Upper lobe of left lung (tissue), 6 donors: ENCODE results near the gene ESRRG. TPM values are rescaled to one million over a fixed set of nuclear protein-coding genes. Genes with fewer than 3 reads are reported as not detected.
A peak's percentile ranks its signal among the peaks of the same experiment; 100 is the strongest.

Source experiments
- ATAC-seq, 2 donors: fragments of 200-7000 bp; cut with Tn5 transposase; one replicate each; pipeline ENCODE4 v1.9.1; 2022; ENCODE audit warnings: mild to moderate bottlenecking in 2 of 2, moderate library complexity in 2 of 2; ENCODE audit not compliant: low FRiP score in 2 of 2
- DNase-seq, 2 donors: peaks; one replicate each; pipeline ENCODE4 v3.0.0-alpha.2; 2019 to 2020
- H3K27ac ChIP-seq, 4 donors: fragments of 200-600 bp; sonication (generic); one replicate each; pipeline ENCODE4 v1.5.1; 2016 to 2019
- H3K27me3 ChIP-seq, 4 donors: fragments of 200-600 bp; sonication (generic); one replicate each; pipeline ENCODE4 v1.5.1; 2017 to 2019
- H3K36me3 ChIP-seq, 4 donors: fragments of 200-600 bp; sonication (generic); one replicate each; pipeline ENCODE4 v1.5.1; 2016 to 2019
- H3K4me1 ChIP-seq, 4 donors: fragments of 200-600 bp; sonication (generic); one replicate each; pipeline ENCODE4 v1.5.1; 2018 to 2019
- H3K4me3 ChIP-seq, 4 donors: fragments of 200-600 bp; sonication (generic); one replicate each; pipeline ENCODE4 v1.5.1; 2017 to 2019; ENCODE audit warnings: mild to moderate bottlenecking in 2 of 4, moderate library complexity in 1 of 4
- H3K9me3 ChIP-seq, 4 donors: fragments of 200-600 bp; sonication (generic); one replicate each; pipeline ENCODE4 v1.5.1; 2018 to 2019
- CTCF ChIP-seq, 6 experiments: fragments of 450-650 bp in 4 of 6; fragments of 200-600 bp in 2 of 6; sonication (generic) in 2 of 6; IDR thresholded peaks; one replicate each; pipeline ENCODE4 v1.5.1; 2016 to 2019; ENCODE audit warnings: antibody characterized with exemption in 6 of 6
- EP300 ChIP-seq, 4 donors: sonication (generic); formaldehyde crosslinking; IDR thresholded peaks; one replicate each; pipeline ENCODE4 v1.5.1; 2017; ENCODE audit warnings: antibody characterized with exemption in 4 of 4, control low read depth in 2 of 4
- POLR2A ChIP-seq, 4 donors: fragments of 450-650 bp; IDR thresholded peaks; one replicate each; pipeline ENCODE4 v1.5.1; 2016 to 2017; ENCODE audit warnings: antibody characterized with exemption in 4 of 4, mild to moderate bottlenecking in 2 of 4
- POLR2AphosphoS5 ChIP-seq, 2 donors: sonication (generic); formaldehyde crosslinking; IDR thresholded peaks; one replicate each; pipeline ENCODE4 v1.5.1; 2017; ENCODE audit warnings: antibody characterized with exemption in 2 of 2
- WGBS, 2 donors: methylation state at CpG; one replicate each; pipeline ENCODE4 v1.1.5; 2017 to 2018; 5-methylcytosine and 5-hydroxymethylcytosine counted together
- total RNA-seq, 6 donors: library from RNA; depleted of rRNA in 4 of 6; stranded (reverse); fragments of >200 nt in 4 of 6; gene quantifications; one replicate each; pipeline versions ENCODE4 v1.1.0 to v1.2.1, GENCODE V29; 2016 to 2021
- donor health status: DM: no; HTN: no; CAD: no; lungs with moderate emphysema.
- donor health status: DM: no; HTN: yes; CAD: no; lungs with severe emphysema.

Gene ESRRG
- total RNA-seq, 6 donors from 2014 or later, result 0.23 to 3.2 (median 0.95) TPM

GRCh38 chr1:216686860-216687766 lies 36.1 kb downstream of the ESRRG start:
- Histone ChIP-seq H3K27ac (no peak overlapping the region), H3K27me3 (no peaks in the 10 kb centered on the region), H3K9me3 (no peaks in the 10 kb centered on the region), H3K4me3 (no peak overlapping the region), H3K4me1 (no peaks in the 10 kb centered on the region), H3K36me3 (no peaks in the 10 kb centered on the region)
- WGBS, 2 donors, result 46 to 51% methylated on average over 14 of the region's 14 CpGs
- no peak for DNase-seq
- ATAC-seq, result peak in 1 of 2 donors; percentile 17
- TF ChIP-seq POLR2A (IDR thresholded peaks at IDR 0.05) (no peak), POLR2AphosphoS5 (IDR thresholded peaks at IDR 0.05) (no peak), CTCF (IDR thresholded peaks at IDR 0.05) (no peak), EP300 (IDR thresholded peaks at IDR 0.05) (no peak)

- Histone ChIP-seq H3K27me3 (no peaks in the 10 kb centered on the region), H3K27ac (no peak overlapping the region), H3K4me1 (no peaks in the 10 kb centered on the region), H3K4me3 (no peak overlapping the region), H3K36me3 (no peaks in the 10 kb centered on the region), H3K9me3 (no peaks in the 10 kb centered on the region)
- DNase-seq, result no peak
- TF ChIP-seq CTCF (IDR thresholded peaks at IDR 0.05) (no peak), EP300 (IDR thresholded peaks at IDR 0.05) (no peak), POLR2A (IDR thresholded peaks at IDR 0.05) (no peak), POLR2AphosphoS5 (IDR thresholded peaks at IDR 0.05) (no peak)
- no peak for ATAC-seq
- 72 to 86% methylated on average over 7 of the region's 7 CpGs for whole genome bisulfite sequencing, 2 donors
Observed at GRCh38 chr1:216682752-216683151, 40.5 kb downstream of the ESRRG start.

- no peak overlapping the region for H3K4me3 ChIP-seq
- 83 to 89% methylated on average over 14 of the region's 14 CpGs for whole genome bisulfite sequencing, 2 donors
- ATAC-seq (no peak), DNase-seq (no peak)
- TF ChIP-seq POLR2A (IDR thresholded peaks at IDR 0.05) (no peak), POLR2AphosphoS5 (IDR thresholded peaks at IDR 0.05) (no peak), EP300 (IDR thresholded peaks at IDR 0.05) (no peak), CTCF (IDR thresholded peaks at IDR 0.05) (no peak)
- no peak overlapping the region for H3K27ac ChIP-seq
- H3K36me3 ChIP-seq, result no peaks in the 10 kb centered on the region
- H3K27me3 ChIP-seq, result no peaks in the 10 kb centered on the region
- H3K9me3 ChIP-seq, result no peaks in the 10 kb centered on the region
- no peaks in the 10 kb centered on the region for H3K4me1 ChIP-seq
Observed at GRCh38 chr1:216679108-216679507, 44.1 kb downstream of the ESRRG start.

- Histone ChIP-seq H3K4me1 (no peaks in the 10 kb centered on the region), H3K4me3 (no peak overlapping the region), H3K9me3 (no peaks in the 10 kb centered on the region), H3K27ac (no peak overlapping the region), H3K27me3 (no peaks in the 10 kb centered on the region), H3K36me3 (no peaks in the 10 kb centered on the region)
- WGBS, 2 donors, result 91 to 92% methylated on average over 4 to 6 of the region's 6 CpGs
- no peak for TF ChIP-seq POLR2AphosphoS5 (IDR thresholded peaks at IDR 0.05)
- no peak for TF ChIP-seq CTCF (IDR thresholded peaks at IDR 0.05)
- TF ChIP-seq EP300 (IDR thresholded peaks at IDR 0.05), result no peak
- TF ChIP-seq POLR2A (IDR thresholded peaks at IDR 0.05), result no peak
- no peak for ATAC-seq
- DNase-seq, result no peak
Observed at GRCh38 chr1:216670118-216670883, 52.9 kb downstream of the ESRRG start.
